Stimulated activated naive B cell treated with anti-CD40 and anti-IgM and Interleukin-4, amounts not matched to agents 10 μg/mL and 1 μg/mL and 100 μg/mL, for 72 hours (primary cell): ENCODE measurements around the gene SHMT2.
A peak's percentile ranks its signal among the peaks of the same experiment; 100 is the strongest.
"Not testable (repeated sequence)": the region's sequence is repeated elsewhere in the genome, so short reads cannot be mapped to it uniquely, and the experiment has no call there.

Source experiments
- ATAC-seq, 2 donors: fragments of 150-1000 bp; cut with Tn5 transposase; replicated peaks; 2 replicates each; pipeline ENCODE4 v1.10.0; 2021; ENCODE audit warnings: moderate library complexity in 1 of 2
- DNase-seq: peaks from one replicate; pipeline ENCODE4 v3.0.0; 2021
- H3K27ac Mint-ChIP-seq: one replicate; pipeline ENCODE4 v1.8.0; 2022; ENCODE audit warnings: mild to moderate bottlenecking, mixed read lengths
- H3K27me3 Mint-ChIP-seq, 2 donors: one replicate each; pipeline ENCODE4 v1.8.0; 2022; ENCODE audit warnings: mixed read lengths in 2 of 2
- H3K36me3 Mint-ChIP-seq, 2 donors: one replicate each; pipeline ENCODE4 v1.8.0; 2022; ENCODE audit warnings: mixed read lengths in 2 of 2, mild to moderate bottlenecking in 1 of 2
- H3K4me1 Mint-ChIP-seq, 2 donors: one replicate each; pipeline ENCODE4 v1.8.0; 2022; ENCODE audit warnings: mixed read lengths in 2 of 2, mild to moderate bottlenecking in 1 of 2
- H3K4me3 Mint-ChIP-seq, 2 donors: one replicate each; pipeline ENCODE4 v1.8.0; 2022; ENCODE audit warnings: mild to moderate bottlenecking in 2 of 2, mixed read lengths in 2 of 2, moderate library complexity in 1 of 2
- H3K9me3 Mint-ChIP-seq, 2 donors: one replicate each; pipeline ENCODE4 v1.8.0; 2022; ENCODE audit warnings: mixed read lengths in 2 of 2, mild to moderate bottlenecking in 1 of 2

Gene SHMT2

DNA sequence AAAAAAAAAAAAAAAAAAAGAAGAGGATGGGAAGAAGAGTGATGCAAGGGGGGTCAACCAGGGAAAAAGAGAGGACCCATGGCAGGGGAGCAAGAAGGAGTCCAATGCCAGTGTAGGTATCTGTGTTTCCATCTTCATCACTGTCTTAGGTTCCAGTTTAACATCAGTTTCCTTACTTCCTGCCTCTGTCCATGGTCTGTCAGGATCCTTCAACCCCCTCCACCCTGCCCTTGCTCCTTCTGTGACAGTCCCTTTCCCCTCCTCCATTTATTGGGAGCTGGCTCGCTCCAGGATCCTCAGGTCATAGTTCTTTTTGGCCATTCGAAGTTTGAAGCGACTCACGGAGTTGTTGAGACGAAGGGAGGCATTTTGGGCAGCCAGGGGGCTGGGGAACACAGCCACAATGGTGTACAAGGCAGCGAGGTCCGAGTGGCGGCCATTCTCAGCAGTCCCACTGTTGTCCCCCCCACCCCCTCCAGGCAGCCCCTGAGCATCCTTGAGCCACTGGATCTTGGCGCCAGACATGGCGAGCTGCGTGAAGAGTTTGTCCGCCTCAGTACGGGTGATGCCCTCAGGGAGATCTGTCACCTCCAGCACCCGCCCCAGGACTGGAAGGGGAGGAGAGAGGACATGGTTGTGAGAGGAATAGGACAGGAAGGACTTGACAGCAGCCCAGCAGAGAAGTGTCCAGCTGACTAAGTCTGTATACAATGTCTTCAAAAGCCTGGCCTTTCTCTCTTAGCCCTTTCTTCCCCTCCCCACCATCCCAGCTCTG is 25.2 kb downstream of the SHMT2 start:
- no peak overlapping the region for H3K4me3 Mint-ChIP-seq
- peaks cover 19 to 33% of the 10 kb centered on the region in 2 donors for H3K36me3 Mint-ChIP-seq
- no peaks in the 10 kb centered on the region for H3K9me3 Mint-ChIP-seq
- ATAC-seq (no peak), DNase-seq (no peak)
- no peak overlapping the region for H3K27ac Mint-ChIP-seq
- H3K4me1 Mint-ChIP-seq: peaks cover 0 to under 1% of the 10 kb centered on the region in 2 donors
- H3K27me3 Mint-ChIP-seq: no peaks in the 10 kb centered on the region

GRCh38 chr12:57255916-57256315 is 26.4 kb downstream of the SHMT2 start:
- no peak for ATAC-seq
- DNase-seq: no peak
- H3K9me3 Mint-ChIP-seq: no peaks in the 10 kb centered on the region

GRCh38 chr12:57258977-57259970 is 29.8 kb downstream of the SHMT2 start:
- Mint-ChIP-seq H3K27me3 (no peaks in the 10 kb centered on the region), H3K9me3 (no peaks in the 10 kb centered on the region), H3K4me1 (peaks cover 4 to 8% of the 10 kb centered on the region in 2 donors), H3K4me3 (no peak overlapping the region), H3K36me3 (peaks cover 28 to 38% of the 10 kb centered on the region in 2 donors), H3K27ac (no peak overlapping the region)
- ATAC-seq: no peak
- no peak for DNase-seq

More at GRCh38 chr12:57255916-57256315, 26.4 kb downstream of the SHMT2 start:
- Mint-ChIP-seq H3K4me1 (no peaks in the 10 kb centered on the region), H3K4me3 (no peak overlapping the region), H3K27ac (no peak overlapping the region), H3K36me3 (peaks cover 26 to 41% of the 10 kb centered on the region in 2 donors), H3K27me3 (no peaks in the 10 kb centered on the region)

GRCh38 chr12:57260366-57260765 is 30.9 kb downstream of the SHMT2 start:
- H3K9me3 Mint-ChIP-seq: no peaks in the 10 kb centered on the region
- H3K4me1 Mint-ChIP-seq: peaks cover 4 to 8% of the 10 kb centered on the region in 2 donors
- no peak overlapping the region for H3K27ac Mint-ChIP-seq
- ATAC-seq (no peak), DNase-seq (no peak)
- H3K36me3 Mint-ChIP-seq: peaks cover 33 to 40% of the 10 kb centered on the region in 2 donors
- H3K4me3 Mint-ChIP-seq: no peak overlapping the region
- H3K27me3 Mint-ChIP-seq: no peaks in the 10 kb centered on the region

DNA sequence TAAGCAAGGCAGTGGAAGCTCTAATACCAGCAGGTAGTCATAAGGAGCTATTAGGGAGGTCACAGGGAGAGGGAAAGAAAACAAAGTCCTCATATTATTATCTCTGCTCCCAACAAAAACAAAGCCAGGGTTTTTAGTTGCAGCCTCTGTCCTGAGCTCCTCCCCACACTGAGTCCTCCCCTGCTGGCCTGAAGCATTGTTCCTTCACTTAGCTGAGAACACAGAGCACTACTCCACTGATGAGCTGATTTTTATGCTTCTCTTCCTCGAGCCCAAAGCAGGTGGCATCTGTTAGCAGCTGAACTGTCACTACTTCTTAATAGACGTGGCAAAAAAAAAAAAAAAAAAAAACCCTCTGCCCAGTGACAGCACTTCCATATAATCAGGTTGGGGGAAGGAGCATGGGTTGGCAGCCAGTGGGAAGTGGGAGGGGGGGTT is 31.9 kb downstream of the SHMT2 start:
- peak overlapping the region; percentile 16 for H3K27ac Mint-ChIP-seq
- H3K4me1 Mint-ChIP-seq: peaks cover 4 to 8% of the 10 kb centered on the region in 2 donors
- no peak for ATAC-seq
- H3K4me3 Mint-ChIP-seq: no peak overlapping the region
- DNase-seq: no peak
- H3K36me3 Mint-ChIP-seq: peaks cover 27 to 34% of the 10 kb centered on the region in 2 donors
- H3K27me3 Mint-ChIP-seq: no peaks in the 10 kb centered on the region
- no peaks in the 10 kb centered on the region for H3K9me3 Mint-ChIP-seq

GRCh38 chr12:57262126-57262822 is 32.8 kb downstream of the SHMT2 start:
- Mint-ChIP-seq H3K4me1 (peaks cover 5 to 10% of the 10 kb centered on the region in 2 donors), H3K4me3 (no peak overlapping the region), H3K9me3 (no peaks in the 10 kb centered on the region), H3K27ac (no peak overlapping the region), H3K36me3 (peaks cover 28 to 38% of the 10 kb centered on the region in 2 donors), H3K27me3 (no peaks in the 10 kb centered on the region)
- DNase-seq (no peak), ATAC-seq (no peak)

DNA sequence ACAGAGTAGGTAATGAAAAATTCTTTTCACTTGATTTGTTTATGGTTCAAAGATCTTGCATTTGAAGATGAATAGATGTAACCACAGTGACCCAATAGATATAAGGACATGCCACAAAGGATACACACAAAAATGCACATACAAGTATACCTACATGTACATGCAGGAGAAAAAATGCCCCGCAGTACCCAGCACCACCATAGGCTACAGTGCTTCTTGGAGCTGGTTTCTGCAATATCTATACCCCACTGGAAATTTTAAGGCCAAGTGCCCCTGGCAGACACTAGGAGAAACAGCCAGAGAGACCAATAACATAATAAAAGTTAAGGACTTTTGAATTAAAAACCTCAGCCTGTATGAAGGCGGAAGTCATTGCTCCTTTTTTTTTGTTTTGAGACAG is 33.6 kb downstream of the SHMT2 start:
- H3K27ac Mint-ChIP-seq: no peak overlapping the region
- H3K36me3 Mint-ChIP-seq: peaks cover 25 to 40% of the 10 kb centered on the region in 2 donors
- DNase-seq (no peak), ATAC-seq (no peak)
- no peak overlapping the region for H3K4me3 Mint-ChIP-seq
- no peaks in the 10 kb centered on the region for H3K9me3 Mint-ChIP-seq
- H3K27me3 Mint-ChIP-seq: no peaks in the 10 kb centered on the region
- H3K4me1 Mint-ChIP-seq: peaks cover 5 to 15% of the 10 kb centered on the region in 2 donors

DNA sequence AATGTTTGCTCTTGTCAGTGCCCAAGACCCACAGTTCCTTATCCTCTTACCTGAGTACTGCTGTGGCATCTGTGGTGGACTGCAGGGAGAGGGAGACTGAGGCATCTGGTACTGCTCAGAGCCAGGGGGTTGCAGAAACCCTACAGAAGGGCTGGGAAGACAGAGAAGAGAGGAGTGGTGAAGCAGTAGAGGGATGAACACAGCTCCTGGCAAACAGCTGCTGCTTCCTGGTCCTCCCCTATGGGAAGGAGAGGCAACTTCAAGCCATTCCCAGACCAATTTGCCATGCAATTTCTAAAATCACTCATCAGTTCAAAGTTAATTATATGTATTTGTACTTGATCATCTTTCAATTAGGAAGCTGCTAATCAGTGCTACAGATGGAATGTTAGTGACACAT is 37.2 kb downstream of the SHMT2 start:
- Mint-ChIP-seq H3K9me3 (no peaks in the 10 kb centered on the region), H3K4me1 (peaks cover 10 to 19% of the 10 kb centered on the region in 2 donors), H3K4me3 (no peak overlapping the region), H3K36me3 (peaks cover 25 to 44% of the 10 kb centered on the region in 2 donors), H3K27ac (no peak overlapping the region), H3K27me3 (no peaks in the 10 kb centered on the region)
- ATAC-seq: no peak
- no peak for DNase-seq

GRCh38 chr12:57268264-57268663 is 38.8 kb downstream of the SHMT2 start:
- H3K9me3 Mint-ChIP-seq: no peaks in the 10 kb centered on the region
- peaks cover 10 to 19% of the 10 kb centered on the region in 2 donors for H3K4me1 Mint-ChIP-seq
- ATAC-seq: peak; percentile 29 to 34
- peak overlapping the region; percentile 81 for H3K27ac Mint-ChIP-seq
- H3K27me3 Mint-ChIP-seq: no peaks in the 10 kb centered on the region
- peaks cover 33 to 53% of the 10 kb centered on the region in 2 donors for H3K36me3 Mint-ChIP-seq
- no peak overlapping the region for H3K4me3 Mint-ChIP-seq
- no peak for DNase-seq

GRCh38 chr12:57270966-57271470 is 41.5 kb downstream of the SHMT2 start:
- no peak overlapping the region for H3K27ac Mint-ChIP-seq
- peaks cover 34 to 58% of the 10 kb centered on the region in 2 donors for H3K36me3 Mint-ChIP-seq
- peaks cover 6 to 11% of the 10 kb centered on the region in 2 donors for H3K4me1 Mint-ChIP-seq
- no peak for ATAC-seq
- H3K9me3 Mint-ChIP-seq: no peaks in the 10 kb centered on the region
- no peak overlapping the region for H3K4me3 Mint-ChIP-seq
- H3K27me3 Mint-ChIP-seq: no peaks in the 10 kb centered on the region
- no peak for DNase-seq

DNA sequence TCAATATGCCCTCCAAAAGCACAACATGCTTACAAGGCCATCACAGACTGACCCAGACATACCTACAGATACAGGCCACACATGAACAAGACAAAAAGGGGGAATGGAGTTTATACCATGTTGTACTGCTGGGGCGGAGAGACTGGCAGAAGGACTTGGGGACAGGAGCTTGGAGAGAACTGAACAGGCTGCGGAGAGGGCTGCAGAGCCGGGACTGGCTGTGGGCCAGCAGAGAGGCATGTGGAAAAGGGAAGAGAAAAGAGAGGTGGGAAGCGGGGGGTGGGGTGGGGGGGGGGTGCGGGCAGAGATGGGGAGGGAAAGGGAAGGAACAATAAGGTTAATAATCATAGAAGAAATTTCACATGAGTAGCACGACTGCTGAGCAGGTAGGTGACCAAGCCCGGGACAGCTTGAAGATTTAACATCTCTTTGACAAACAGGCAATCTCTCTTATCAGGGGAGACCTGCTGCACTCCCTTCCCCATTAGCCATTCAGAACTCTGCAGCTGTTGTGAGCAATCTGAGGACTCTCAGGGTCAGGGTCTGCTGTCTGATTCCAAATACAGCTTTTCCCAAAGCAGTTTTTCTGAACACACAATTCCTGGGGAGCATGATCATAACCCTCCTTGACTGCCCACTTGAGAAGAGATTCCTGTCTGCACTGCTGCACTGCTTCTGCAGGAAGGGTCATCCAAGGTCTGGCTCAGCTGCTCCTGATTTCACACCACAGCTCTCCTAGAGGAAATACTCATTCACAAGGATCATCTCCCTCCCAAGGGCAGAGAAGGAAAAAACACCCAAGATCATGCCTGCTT is 43.0 kb downstream of the SHMT2 start:
- H3K4me1 Mint-ChIP-seq: peaks cover 4 to 8% of the 10 kb centered on the region in 2 donors
- DNase-seq (no peak), ATAC-seq (no peak)
- H3K9me3 Mint-ChIP-seq: no peaks in the 10 kb centered on the region
- no peaks in the 10 kb centered on the region for H3K27me3 Mint-ChIP-seq
- no peak overlapping the region for H3K27ac Mint-ChIP-seq
- no peak overlapping the region for H3K4me3 Mint-ChIP-seq
- H3K36me3 Mint-ChIP-seq: peaks cover 33 to 60% of the 10 kb centered on the region in 2 donors

DNA sequence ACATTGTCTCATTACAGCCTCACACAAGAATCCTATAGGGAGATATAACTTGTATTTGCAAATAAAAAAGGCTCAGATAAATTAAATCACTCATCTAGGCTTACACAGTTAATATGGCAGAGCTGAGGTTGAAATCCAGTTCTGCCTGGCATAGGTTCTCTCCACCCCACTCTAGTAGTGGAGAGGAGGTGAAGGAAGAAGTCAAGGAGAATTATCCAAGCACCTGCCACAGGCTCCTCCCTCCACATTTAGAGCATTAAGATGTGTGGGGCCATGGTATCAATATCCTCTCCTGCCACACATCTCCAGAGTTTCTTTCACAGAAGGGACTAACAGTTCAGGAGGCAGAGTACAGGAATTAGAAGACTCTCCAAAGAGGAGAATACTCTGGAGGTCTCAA is 44.0 kb downstream of the SHMT2 start:
- ATAC-seq: no peak
- Mint-ChIP-seq H3K27me3 (no peaks in the 10 kb centered on the region), H3K27ac (no peak overlapping the region), H3K9me3 (no peaks in the 10 kb centered on the region), H3K36me3 (peaks cover 38 to 64% of the 10 kb centered on the region in 2 donors), H3K4me3 (no peak overlapping the region), H3K4me1 (peaks cover 3 to 11% of the 10 kb centered on the region in 2 donors)
- no peak for DNase-seq

GRCh38 chr12:57276233-57276632 is 46.7 kb downstream of the SHMT2 start:
- not testable (repeated sequence) for ATAC-seq, H3K9me3 Mint-ChIP-seq
- peaks cover 38 to 65% of the 10 kb centered on the region in 2 donors for H3K36me3 Mint-ChIP-seq

More at GRCh38 chr12:57276233-57276632, 46.7 kb downstream of the SHMT2 start:
- not testable (repeated sequence) for H3K27ac Mint-ChIP-seq, H3K27me3 Mint-ChIP-seq, H3K4me3 Mint-ChIP-seq, DNase-seq
- H3K4me1 Mint-ChIP-seq: peaks cover 21 to 33% of the 10 kb centered on the region in 2 donors
